NCI-H2227 treated with DMSO at 0.1 percent for 48 hours (cell line): Measurements from ENCODE around the gene IFI16.
"Not testable (repeated sequence)": the region's sequence is repeated elsewhere in the genome, so short reads cannot be mapped to it uniquely, and the experiment has no call there.

Experiments used
- DNase-seq: peaks from one replicate; lab custom pipeline; 2025; lab: John Stamatoyannopoulos, UW

The IFI16 gene

DNA sequence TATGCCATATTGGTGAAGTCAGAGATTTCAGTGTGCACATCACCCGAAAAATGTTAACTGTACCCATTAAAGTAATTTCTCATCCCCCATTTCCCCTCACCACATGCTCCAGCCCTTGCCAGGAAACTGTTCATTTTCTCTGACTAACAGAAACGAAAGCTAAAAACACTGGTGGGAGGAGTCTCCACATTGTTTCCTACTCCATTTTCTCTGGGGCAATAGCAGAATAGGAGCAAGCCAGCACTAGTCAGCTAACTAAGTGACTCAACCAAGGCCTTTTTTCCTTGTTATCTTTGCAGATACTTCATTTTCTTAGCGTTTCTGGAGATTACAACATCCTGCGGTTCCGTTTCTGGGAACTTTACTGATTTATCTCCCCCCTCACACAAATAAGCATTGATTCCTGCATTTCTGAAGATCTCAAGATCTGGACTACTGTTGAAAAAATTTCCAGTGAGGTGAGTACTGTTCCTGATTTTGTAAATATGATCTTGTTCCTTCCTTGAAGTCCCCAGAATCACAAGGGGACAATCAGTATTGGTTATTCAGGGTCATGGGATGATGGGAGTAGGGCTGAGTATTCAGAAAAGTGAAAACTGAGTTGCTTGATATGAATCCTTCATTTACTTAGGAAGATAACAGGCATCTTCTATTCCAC is at the start of gene IFI16:
TSS of gene IFI16 (plus strand) at position 204 of the 658 bp plus-strand sequence. CDS start 4,774 bp downstream, outside the sequence.
- DNase-seq, result no peak

DNA sequence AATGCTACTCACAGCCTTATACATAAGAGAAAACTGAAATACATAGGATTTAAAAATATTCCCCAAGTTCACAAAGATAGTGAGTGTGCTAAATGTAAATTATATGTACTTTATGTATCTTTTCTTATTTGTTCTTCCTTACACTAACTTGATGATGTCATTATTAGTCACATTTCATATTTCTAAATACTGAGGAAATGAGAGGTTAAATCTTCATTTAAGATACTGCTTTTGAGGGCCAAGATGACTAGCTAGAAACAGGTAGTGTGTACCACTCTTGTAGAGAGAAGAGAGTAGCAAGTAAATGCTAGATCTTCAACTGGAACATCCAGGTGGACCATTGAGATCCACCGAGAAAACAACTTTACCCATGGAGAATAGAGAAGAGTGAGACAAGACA is 48.5 kb upstream of the IFI16 start:
- DNase-seq, result no peak

DNA sequence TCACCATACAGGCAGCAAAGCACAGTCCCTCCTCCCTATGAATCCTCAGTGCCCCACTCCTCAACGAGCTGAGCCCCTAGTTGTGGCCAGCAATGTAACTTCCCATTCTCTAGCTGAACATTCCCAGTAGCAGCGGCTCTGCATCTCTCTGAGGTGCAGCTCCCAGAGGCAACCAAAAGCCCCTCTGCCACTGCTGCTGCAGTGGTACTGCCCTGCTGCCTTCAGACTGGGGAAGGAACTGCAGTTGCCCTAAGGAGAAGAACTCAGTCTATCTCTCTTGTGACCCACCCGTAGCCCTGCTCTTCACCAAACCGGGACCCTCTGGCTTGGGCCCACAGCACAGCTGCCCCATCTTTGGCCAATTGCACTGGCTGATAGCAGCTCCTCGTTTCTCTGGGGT is 46.7 kb upstream of the IFI16 start:
- DNase-seq, result no peak

DNA sequence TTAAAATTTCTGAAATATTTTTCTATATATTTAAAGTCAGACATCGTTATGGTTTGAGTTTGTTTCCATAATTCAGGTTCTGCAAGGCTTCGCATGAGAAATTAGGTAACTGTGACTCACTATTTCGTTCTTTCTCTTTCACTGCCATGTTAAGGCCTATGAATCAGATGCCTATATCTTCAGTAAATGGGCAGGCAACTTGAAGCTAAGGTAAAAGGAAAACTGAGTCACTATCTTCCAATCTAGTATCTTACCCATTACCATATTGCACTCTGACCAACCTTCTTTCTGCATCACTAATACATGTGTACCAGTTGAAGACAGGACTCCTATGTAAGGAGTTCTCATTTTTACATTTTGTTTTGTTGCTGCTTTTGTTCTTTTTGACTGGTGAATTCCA is 40.5 kb upstream of the IFI16 start:
- DNase-seq, result no peak

DNA sequence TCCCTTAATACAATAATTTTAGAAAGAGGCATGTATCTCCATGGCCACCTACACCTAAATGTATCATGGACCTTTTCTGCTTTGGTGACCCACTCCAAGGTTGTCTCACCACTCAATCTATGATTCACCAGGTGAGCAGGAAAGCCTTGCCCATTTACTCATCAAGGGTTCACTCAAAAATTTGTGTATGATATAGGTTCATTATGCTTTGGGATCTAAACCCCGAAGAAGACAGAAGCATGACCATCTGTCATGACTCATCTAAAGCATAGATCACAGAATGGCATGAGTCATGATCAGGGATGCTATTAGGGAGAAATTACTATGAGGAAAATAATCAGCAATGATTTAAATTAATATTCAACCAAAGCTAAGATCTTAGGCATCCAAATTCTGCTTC is 39.9 kb upstream of the IFI16 start:
- no peak for DNase-seq

DNA sequence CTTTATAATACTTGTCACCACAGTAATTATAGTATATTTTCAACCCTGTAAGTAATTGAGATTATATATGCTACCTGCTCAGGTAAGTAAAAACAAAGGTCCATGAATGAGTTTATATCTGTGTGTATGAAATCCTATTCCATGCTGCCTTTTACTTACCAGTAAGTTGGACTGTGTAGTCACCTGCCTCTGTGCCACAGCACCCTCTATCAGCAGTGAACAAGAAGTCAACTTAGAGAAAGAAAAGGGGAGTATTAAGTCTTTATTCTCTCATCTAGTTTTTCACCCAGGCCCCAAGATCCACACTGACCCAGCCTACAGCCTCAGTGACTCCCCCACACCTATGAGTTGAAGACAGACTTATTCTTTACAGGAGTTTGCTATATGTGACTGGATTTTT is 36.9 kb upstream of the IFI16 start:
- DNase-seq, result no peak

DNA sequence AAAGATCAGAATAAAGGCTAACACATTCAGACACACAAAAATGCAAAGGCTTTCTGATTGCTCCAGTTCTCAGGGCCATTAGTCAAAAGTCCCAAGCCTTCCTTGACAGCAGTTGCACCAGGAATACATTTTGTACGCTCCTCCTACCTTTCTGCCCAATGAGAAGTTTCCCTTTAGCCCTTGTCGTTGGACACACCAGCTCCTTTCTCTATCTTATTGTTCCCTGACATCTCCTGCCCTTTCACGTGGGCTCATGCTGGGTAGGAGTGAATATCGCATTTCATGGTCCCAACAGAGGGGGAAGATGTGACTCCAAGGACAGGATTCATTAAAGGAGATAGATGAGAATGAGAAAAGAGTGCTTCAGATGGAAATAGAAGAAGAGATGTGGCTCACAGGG is 33.5 kb upstream of the IFI16 start:
- DNase-seq, result no peak

DNA sequence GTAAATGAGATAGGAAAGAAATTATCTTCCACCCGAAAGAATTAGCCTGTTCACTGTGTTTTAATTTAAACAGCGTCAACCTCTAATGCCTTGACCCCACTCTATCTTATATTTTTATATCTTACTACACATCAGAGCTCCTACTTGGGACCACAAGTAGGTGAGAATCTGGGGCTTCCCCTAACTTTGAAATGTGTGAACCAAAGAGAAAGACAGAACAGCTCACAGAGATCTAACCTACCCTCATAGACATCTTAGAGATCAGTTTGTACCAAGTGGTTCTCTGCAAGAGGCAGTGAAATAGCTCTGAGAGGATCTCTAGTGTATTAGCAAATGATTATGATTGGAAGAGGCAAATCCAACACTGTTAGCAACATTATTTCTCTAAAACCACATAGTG is 31.0 kb upstream of the IFI16 start:
- DNase-seq, result no peak

DNA sequence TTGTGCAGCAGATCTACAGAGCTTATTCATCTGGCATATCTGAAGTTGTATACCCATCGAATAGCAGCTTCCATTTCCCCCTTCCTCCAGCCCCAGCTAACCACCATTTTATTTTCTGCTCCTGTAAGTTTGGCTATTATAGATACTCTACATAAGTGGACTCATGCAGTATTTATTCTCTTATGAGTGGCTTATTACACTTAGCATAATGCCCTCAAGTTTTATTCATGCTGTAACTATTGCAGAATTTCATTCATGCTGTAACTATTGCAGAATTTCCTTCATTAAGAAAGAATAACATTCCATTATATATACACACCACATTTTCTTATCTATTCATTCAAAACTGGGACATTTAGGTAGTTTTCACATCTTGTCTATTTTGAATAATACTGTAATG is 30.5 kb upstream of the IFI16 start:
- no peak for DNase-seq

DNA sequence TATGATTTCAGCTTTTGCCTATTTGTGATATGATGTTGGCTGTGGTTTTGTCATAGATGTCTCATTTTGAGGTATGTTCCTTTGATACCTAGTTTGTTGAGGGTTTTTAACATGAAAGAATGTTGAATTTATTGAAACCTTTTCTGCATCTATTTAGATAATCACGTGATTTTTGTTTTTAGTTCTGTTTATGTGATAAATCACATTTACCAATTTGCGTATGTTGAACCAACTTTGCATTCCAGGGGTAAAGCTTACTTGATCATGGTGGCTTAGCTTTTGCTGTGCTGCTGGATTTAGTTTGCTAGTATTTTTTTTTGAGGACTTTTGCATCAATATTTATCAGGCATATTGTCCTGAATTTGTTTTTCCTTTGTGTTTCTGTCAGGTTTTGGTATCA is 26.5 kb upstream of the IFI16 start:
- no peak for DNase-seq

DNA sequence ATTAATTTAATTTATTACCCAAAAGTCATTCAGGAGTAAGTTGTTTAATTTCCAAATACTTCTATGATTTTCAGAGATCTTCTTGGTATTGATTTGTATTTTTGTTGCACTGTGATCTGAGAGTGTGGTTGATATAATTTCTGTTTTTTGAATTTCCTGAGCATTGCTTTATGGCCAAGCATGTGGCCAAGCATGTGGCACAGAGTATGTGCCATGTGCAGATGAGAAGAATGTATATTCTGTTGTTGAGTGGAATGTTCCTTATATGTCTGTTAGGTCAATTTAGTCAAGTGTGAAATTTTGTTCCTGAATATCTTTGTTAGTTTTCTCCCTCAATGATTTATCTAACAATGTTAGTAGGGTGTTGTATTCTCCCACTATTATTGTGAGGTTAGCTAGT is 25.3 kb upstream of the IFI16 start:
- no peak for DNase-seq

DNA sequence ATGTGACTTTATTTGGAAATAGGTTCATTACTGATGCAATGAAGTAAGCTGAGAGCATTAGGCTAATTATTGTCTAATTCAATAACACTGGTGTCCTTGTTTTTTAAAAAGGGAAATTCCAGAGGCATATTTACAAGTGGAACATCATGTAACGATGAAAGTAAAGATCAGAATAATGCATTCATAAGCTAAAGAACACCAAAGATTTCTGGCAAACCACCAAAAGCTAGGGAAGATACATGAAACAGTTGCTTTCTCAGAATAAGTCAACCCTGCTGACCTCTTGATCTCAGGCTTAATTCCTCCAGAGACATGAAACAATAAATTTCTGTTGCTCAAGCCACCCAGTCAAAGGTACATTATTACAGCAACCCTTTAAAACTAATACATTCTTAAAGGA is 20.3 kb upstream of the IFI16 start:
- no peak for DNase-seq

DNA sequence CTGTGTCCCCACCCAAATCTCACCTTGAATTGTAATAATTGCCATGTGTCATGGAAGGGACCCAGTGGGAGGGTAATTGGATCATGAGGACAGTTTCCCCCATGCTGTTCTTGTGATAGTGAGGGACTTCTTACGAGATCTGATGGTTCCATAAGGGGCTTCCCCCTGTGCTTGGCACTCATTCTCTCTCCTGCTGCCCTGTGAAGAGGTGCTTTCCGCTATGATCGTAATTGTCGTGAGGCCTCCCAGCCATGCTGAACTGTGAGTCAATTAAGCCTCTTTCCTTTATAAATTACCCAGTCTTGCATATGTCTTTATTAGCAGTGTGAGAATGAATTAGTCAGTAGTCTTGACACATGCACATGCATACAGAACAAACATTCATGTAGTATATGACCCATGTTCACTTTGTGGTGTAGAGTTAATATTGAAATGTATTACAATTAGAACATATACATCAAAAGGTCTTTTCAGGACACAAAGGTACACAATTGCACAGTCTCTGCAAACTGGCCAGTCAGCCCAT is 16.9 kb upstream of the IFI16 start:
- no peak for DNase-seq

DNA sequence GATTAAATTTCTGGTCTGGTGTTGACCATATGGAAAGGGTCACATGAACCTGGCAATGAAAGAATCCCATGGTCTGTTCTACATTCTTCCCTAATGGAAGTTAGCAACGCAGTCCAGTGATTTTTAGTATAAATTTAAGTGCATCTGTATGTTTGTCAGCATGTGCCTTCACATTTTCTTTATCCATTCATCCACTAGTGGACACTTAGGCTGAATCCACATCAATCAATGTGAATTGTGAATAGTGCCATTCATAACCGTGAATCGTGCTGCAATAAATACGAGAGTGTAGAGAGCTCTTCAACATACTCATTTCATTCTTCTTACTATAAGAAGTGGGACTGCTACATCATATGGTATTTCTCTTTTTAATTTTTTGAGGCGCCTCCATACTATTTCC is 12.7 kb upstream of the IFI16 start:
- no peak for DNase-seq

DNA sequence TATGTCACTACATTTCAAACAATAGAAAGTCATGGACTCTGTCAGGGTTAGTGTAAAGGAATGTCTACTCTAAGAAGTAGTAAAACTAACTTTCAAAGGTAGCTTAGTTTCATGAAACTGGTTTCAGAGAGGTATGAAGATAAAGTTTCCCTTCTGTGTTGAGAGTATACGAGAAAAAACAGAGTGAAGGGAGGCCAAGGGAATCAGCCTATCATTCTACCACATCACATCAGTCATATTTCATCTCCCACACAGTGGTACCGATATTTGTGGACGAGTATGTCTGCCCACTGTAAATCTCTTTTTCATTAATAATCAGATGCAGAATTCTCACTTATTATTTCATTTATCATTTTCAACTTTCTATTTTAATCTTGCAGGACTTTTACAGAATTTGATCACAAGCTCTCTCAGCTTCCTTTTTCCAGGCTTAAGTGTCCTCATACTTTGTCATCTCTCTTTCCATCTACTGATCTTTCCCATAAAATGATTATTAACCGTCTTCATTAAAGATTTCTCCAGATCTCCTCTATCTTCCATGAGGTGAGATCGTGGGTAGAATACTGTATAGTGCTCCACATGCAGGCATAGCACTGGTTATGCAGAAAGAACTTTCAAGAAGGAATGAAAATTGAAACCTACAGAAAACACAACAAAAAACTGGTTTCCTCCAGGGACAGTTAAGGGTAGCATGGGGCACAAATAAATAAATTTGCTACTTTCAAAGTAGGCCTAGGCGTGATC is 11.5 kb upstream of the IFI16 start:
- DNase-seq, result no peak

DNA sequence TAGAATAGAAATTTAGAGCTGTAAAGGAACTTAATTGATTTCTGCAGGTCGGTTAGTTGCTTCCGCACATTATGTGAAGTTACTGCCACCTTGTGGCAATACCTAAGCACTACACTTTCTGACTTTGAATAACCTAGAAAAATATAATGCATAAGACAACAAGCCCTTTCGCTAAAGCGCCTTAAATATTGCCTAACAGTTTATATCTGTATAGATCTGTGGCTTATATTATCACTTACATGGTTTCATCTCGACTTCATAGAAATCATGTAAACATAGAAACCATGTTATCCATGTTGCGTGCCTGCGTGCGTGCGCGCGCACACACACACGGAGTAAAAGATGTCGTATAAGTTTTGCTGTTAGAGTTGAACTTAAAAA is 10.9 kb upstream of the IFI16 start:
- DNase-seq, result peak; percentile 21

DNA sequence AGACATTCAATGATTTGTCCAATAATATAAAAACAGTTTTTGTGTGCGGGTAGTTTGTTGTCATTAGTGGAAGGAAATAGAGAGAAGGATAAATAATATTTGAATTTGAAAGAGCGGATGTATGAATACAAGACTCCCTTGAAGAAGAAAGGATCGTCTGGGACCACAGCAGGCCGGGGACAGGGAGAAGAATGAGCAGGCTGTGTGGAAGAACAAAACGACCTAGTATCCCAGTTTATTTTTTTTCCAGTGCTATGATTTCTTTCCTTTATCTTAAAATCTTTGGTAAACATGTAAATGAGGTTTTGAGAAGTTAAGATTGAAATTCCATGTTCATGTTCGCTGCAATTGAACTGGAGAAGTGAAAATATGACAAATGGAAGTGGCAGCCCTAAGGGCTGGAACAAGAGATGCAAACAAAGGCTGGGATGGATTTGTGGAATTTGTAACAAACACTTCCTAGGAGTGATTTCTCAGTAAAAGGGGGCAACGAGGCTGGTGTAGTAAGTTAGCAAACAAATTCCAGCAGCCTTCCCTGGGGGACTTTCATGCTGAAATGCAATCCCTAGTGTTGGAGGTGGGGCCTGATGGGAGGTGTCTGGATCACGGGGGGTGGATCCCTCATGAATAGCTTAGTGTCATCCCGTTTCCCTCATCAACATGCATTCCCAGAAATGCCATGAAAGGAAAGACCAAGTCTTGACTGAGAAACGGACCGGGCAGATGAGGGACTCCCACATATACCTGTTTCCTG is 10.2 kb upstream of the IFI16 start:
- peak; percentile 17 for DNase-seq

DNA sequence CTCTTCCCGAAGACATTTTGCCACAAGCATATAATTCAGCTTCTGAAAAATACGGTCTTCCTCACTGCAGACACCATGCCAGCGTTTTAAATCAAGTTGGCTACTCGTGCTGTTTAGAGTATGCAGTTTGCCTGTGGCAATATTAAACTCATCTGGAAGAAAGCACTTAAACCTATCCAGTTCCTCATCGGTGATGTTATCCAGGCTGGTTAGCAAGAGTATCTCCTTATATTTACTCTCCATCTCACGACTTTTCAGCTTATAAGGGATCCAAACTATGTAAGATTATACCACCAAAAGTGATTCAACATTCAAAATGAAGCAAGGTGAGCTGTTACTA is 9.7 kb upstream of the IFI16 start:
- DNase-seq, result no peak

DNA sequence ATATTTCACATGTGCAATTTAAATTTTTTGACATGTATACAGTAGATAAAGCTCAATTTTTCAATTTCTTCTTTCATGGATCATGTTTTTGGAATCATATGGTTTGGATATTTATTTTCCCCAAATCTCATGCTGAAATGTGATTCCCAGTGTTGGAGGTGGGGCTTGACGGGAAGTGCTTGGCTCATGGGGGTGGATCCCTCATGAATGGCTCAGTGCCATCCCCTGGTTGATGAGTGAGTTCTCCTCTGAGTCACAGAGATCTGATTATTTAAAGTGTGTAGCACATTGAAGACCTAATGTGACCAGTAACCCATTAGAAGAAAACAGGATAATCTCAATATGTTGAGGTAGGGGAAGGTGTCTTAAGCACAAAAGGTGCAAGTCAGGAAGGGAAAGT is 9.1 kb upstream of the IFI16 start:
- DNase-seq, result no peak

DNA sequence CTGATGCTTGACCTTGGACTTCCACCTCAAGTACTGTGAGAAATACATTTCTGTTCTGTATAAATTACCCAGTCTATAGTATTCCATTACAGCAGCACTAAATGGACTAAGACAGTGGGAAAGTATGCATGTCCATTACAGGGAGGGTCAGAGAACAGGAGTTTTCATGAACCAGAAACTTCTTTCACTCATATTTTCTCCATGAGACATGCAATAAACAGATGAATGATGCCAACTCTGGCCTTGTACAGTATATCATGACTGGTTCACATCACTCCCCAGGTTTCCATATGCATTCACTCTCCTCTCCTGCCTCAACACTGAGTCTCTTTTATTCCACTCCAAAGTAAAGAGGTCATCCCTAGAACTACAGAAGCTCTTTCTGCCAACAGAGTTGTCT is 4.5 kb upstream of the IFI16 start:
- no peak for DNase-seq

DNA sequence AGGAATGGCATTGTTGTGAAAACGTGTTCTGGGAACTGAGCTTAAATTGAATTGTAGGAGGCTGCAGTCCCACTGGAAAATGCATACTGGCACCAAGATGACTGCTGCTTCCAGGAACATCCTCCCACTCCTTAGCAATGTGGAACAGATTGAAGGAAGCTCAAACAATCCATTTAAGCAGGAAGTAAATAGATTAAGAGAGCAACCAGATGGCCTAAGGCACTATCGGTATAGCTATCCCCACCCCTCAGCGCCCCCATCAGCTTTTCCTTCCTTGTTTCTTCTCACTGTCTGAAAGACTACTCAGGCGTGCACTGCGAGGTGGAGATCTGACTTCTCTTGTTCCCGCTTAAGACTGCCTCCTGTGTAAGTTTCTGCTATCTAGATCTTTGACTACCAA is 4.0 kb upstream of the IFI16 start:
- no peak for DNase-seq

DNA sequence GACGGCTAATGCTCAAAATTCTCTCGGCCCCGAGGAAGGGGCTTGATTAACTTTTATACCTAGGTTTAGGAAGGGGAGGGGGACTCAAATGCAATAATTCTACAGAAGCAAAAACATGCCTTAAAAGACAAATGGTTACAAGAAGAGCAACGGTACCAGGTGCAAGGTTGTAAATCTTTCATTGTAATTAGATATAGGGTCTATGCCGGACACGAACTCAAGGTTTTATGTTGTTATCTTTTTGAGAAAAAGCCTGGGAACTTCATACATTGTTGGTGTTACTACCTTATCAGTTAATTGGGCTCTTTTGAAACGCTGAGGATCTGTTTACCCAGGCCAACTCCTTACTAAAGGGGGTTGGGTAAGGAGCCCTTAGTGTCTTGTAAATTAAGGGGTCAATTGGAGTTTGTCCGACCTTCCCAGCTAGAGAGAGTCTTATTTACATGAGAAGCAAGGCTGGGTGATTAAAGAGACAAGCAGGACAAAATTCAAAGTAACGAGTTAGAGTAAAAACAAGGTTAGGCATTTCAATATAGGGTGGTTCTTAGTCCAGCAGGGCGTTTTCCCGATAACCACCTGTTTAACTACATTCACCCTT is 3.4 kb upstream of the IFI16 start:
- DNase-seq, result not testable (repeated sequence)

DNA sequence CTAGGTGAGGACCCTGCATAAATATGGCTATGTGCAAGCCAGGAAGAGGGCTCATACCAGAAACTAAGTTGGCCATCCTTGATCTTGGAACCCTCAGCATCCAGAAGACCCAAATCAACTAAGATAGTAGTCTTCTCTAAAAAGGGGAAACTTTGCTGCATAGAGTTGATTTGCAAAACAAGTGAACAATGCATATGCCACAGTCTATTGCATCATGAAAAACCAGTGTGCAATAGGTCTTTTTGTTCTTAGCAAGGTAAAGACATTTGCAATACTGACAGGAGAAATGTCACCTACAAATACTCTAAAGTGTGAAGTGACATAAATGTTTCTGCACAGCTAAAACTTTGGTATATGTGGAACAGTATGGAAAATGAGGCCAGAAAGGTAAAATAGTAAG is 2.0 kb upstream of the IFI16 start:
- no peak for DNase-seq
